ENCODE results near the gene GAGE12H. TPM values are rescaled to one million over a fixed set of nuclear protein-coding genes. Genes with fewer than 3 reads are reported as not detected.
"Not testable (repeated sequence)": the region's sequence is repeated elsewhere in the genome, so short reads cannot be mapped to it uniquely, and the experiment has no call there.

Gene GAGE12H, protein sequence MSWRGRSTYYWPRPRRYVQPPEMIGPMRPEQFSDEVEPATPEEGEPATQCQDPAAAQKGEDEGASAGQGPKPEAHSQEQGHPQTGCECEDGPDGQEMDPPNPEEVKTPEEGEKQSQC
- not detected for total RNA-seq
- long read RNA-seq, donor 1: 0 reads
- long read RNA-seq, donor 2: 0 reads

DNA sequence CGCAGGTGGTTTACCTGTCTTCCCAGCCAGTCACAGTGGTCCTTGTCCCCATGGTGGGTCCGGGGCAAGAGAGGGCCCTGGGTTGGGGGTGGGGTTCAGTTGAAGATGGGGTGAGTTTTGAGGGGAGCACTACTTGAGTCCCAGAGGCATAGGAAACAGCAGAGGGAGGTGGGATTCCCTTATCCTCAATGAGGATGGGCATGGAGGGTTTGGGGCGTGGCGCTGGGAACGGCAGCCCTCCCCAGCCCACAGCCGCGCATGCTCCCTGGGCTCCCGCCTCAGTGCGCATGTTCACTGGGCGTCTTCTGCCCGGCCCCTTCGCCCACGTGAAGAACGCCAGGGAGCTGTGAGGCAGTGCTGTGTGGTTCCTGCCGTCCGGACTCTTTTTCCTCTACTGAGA, at the start of gene GAGE12H:
Gene GAGE12H (plus strand): TSS at position 301 of the 400 bp plus-strand sequence. CDS start 1,155 bp downstream, outside the sequence.
- H3K4me1 ChIP-seq (ENCODE audit: low read depth); DNase-seq; ATAC-seq; H3K4me3 ChIP-seq; H3K36me3 ChIP-seq (ENCODE audit: low read depth); intact Hi-C loops (cut with DNase I, micrococcal nuclease); H3K9me3 ChIP-seq: not testable (repeated sequence)

DNA sequence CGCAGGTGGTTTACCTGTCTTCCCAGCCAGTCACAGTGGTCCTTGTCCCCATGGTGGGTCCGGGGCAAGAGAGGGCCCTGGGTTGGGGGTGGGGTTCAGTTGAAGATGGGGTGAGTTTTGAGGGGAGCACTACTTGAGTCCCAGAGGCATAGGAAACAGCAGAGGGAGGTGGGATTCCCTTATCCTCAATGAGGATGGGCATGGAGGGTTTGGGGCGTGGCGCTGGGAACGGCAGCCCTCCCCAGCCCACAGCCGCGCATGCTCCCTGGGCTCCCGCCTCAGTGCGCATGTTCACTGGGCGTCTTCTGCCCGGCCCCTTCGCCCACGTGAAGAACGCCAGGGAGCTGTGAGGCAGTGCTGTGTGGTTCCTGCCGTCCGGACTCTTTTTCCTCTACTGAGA, 47.9 kb upstream of the GAGE12H start, which contains the start of gene GAGE12C:
Gene GAGE12C (plus strand): TSS at position 301 of the 400 bp plus-strand sequence. CDS start 1,155 bp downstream, outside the sequence.
- H3K4me1 ChIP-seq (ENCODE audit: low read depth); DNase-seq; intact Hi-C loops (cut with DNase I, micrococcal nuclease); H3K9me3 ChIP-seq; H3K36me3 ChIP-seq (ENCODE audit: low read depth); H3K4me3 ChIP-seq; ATAC-seq: not testable (repeated sequence)

DNA sequence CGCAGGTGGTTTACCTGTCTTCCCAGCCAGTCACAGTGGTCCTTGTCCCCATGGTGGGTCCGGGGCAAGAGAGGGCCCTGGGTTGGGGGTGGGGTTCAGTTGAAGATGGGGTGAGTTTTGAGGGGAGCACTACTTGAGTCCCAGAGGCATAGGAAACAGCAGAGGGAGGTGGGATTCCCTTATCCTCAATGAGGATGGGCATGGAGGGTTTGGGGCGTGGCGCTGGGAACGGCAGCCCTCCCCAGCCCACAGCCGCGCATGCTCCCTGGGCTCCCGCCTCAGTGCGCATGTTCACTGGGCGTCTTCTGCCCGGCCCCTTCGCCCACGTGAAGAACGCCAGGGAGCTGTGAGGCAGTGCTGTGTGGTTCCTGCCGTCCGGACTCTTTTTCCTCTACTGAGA, 38.3 kb upstream of the GAGE12H start, which contains the start of gene GAGE12D:
Gene GAGE12D (plus strand): TSS at position 301 of the 400 bp plus-strand sequence. CDS start 1,155 bp downstream, outside the sequence.
- not testable (repeated sequence) for ATAC-seq

DNA sequence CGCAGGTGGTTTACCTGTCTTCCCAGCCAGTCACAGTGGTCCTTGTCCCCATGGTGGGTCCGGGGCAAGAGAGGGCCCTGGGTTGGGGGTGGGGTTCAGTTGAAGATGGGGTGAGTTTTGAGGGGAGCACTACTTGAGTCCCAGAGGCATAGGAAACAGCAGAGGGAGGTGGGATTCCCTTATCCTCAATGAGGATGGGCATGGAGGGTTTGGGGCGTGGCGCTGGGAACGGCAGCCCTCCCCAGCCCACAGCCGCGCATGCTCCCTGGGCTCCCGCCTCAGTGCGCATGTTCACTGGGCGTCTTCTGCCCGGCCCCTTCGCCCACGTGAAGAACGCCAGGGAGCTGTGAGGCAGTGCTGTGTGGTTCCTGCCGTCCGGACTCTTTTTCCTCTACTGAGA, 28.8 kb upstream of the GAGE12H start, which contains the start of gene GAGE12E:
Gene GAGE12E (plus strand): TSS at position 301 of the 400 bp plus-strand sequence. CDS start 1,155 bp downstream, outside the sequence.
- not testable (repeated sequence) for DNase-seq; H3K36me3 ChIP-seq (ENCODE audit: low read depth)

More for the DNA sequence above, 38.3 kb upstream of the GAGE12H start, which contains the start of gene GAGE12D:
- DNase-seq; H3K36me3 ChIP-seq (ENCODE audit: low read depth); H3K4me3 ChIP-seq; H3K4me1 ChIP-seq (ENCODE audit: low read depth); H3K9me3 ChIP-seq; intact Hi-C loops (cut with DNase I, micrococcal nuclease): not testable (repeated sequence)

DNA sequence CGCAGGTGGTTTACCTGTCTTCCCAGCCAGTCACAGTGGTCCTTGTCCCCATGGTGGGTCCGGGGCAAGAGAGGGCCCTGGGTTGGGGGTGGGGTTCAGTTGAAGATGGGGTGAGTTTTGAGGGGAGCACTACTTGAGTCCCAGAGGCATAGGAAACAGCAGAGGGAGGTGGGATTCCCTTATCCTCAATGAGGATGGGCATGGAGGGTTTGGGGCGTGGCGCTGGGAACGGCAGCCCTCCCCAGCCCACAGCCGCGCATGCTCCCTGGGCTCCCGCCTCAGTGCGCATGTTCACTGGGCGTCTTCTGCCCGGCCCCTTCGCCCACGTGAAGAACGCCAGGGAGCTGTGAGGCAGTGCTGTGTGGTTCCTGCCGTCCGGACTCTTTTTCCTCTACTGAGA, 19.2 kb upstream of the GAGE12H start, which contains the start of gene GAGE12F:
Gene GAGE12F (plus strand): TSS at position 301 of the 400 bp plus-strand sequence. CDS start 1,155 bp downstream, outside the sequence.
- intact Hi-C loops (cut with DNase I, micrococcal nuclease): not testable (repeated sequence)

More for the DNA sequence above, 28.8 kb upstream of the GAGE12H start, which contains the start of gene GAGE12E:
- H3K9me3 ChIP-seq; H3K4me3 ChIP-seq; ATAC-seq; intact Hi-C loops (cut with DNase I, micrococcal nuclease); H3K4me1 ChIP-seq (ENCODE audit: low read depth): not testable (repeated sequence)

DNA sequence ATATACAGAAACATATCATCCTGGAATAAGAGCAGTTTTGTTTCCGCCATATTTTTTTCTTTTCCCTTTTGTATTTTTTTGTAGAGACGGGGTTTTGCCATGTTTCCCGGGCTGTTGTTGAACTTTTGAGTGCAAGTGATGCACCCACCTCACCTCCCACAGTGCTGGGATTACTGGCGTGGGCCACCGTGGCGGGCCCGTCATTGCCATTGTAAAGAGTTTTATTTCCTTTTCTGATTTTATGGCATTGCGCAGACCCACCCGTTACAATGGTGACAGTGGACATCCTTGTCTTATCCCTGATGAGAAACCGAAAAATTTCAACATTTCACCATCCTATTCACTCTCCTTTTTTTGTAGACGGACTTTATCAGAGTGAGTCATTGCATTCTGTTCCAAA, 11.0 kb upstream of the GAGE12H start:
- intact Hi-C loops (cut with DNase I, micrococcal nuclease); H3K4me3 ChIP-seq; ATAC-seq; H3K4me1 ChIP-seq (ENCODE audit: low read depth); H3K36me3 ChIP-seq (ENCODE audit: low read depth); H3K9me3 ChIP-seq: not testable (repeated sequence)
- DNase-seq: peak in 1 of 3 donors; percentile 8

More for the DNA sequence above, 19.2 kb upstream of the GAGE12H start, which contains the start of gene GAGE12F:
- H3K4me3 ChIP-seq; H3K4me1 ChIP-seq (ENCODE audit: low read depth); H3K9me3 ChIP-seq; H3K36me3 ChIP-seq (ENCODE audit: low read depth); DNase-seq; ATAC-seq: not testable (repeated sequence)

DNA sequence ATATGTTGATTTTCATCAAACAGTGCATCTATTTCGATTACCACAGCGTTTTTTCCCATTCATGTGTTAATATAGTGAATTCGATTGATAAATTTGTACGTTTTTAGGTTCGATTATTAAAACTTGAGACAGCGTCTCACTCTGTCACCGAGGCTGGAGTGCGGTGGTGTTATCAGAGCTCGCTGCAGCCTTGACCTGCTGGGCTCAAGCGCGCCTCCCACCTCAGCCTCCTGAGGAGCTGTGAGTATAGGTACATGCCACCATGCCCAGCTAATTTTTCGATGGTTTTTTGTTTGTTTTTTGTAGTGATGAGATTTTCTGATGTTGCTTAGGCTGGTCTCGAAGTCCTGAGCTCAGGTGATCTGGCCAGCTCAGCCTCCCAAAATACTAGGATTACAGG, 10.6 kb upstream of the GAGE12H start:
- H3K4me3 ChIP-seq; H3K36me3 ChIP-seq (ENCODE audit: low read depth); intact Hi-C loops (cut with DNase I, micrococcal nuclease); H3K4me1 ChIP-seq (ENCODE audit: low read depth); H3K9me3 ChIP-seq; ATAC-seq: not testable (repeated sequence)
- peak in 1 of 3 donors; percentile 18 for DNase-seq

DNA sequence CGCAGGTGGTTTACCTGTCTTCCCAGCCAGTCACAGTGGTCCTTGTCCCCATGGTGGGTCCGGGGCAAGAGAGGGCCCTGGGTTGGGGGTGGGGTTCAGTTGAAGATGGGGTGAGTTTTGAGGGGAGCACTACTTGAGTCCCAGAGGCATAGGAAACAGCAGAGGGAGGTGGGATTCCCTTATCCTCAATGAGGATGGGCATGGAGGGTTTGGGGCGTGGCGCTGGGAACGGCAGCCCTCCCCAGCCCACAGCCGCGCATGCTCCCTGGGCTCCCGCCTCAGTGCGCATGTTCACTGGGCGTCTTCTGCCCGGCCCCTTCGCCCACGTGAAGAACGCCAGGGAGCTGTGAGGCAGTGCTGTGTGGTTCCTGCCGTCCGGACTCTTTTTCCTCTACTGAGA, 9.6 kb upstream of the GAGE12H start, which contains the start of gene GAGE12G:
Gene GAGE12G (plus strand): TSS at position 301 of the 400 bp plus-strand sequence. CDS start 1,155 bp downstream, outside the sequence.
- DNase-seq; H3K9me3 ChIP-seq; H3K4me3 ChIP-seq; intact Hi-C loops (cut with DNase I, micrococcal nuclease); H3K36me3 ChIP-seq (ENCODE audit: low read depth); ATAC-seq; H3K4me1 ChIP-seq (ENCODE audit: low read depth): not testable (repeated sequence)

DNA sequence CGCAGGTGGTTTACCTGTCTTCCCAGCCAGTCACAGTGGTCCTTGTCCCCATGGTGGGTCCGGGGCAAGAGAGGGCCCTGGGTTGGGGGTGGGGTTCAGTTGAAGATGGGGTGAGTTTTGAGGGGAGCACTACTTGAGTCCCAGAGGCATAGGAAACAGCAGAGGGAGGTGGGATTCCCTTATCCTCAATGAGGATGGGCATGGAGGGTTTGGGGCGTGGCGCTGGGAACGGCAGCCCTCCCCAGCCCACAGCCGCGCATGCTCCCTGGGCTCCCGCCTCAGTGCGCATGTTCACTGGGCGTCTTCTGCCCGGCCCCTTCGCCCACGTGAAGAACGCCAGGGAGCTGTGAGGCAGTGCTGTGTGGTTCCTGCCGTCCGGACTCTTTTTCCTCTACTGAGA, 9.4 kb downstream of the GAGE12H start, which contains the start of gene GAGE2A:
Gene GAGE2A (plus strand): TSS at position 301 of the 400 bp plus-strand sequence. CDS start 1,155 bp downstream, outside the sequence.
- ATAC-seq; H3K4me1 ChIP-seq (ENCODE audit: low read depth); H3K36me3 ChIP-seq (ENCODE audit: low read depth); H3K9me3 ChIP-seq; intact Hi-C loops (cut with DNase I, micrococcal nuclease); H3K4me3 ChIP-seq; DNase-seq: not testable (repeated sequence)

DNA sequence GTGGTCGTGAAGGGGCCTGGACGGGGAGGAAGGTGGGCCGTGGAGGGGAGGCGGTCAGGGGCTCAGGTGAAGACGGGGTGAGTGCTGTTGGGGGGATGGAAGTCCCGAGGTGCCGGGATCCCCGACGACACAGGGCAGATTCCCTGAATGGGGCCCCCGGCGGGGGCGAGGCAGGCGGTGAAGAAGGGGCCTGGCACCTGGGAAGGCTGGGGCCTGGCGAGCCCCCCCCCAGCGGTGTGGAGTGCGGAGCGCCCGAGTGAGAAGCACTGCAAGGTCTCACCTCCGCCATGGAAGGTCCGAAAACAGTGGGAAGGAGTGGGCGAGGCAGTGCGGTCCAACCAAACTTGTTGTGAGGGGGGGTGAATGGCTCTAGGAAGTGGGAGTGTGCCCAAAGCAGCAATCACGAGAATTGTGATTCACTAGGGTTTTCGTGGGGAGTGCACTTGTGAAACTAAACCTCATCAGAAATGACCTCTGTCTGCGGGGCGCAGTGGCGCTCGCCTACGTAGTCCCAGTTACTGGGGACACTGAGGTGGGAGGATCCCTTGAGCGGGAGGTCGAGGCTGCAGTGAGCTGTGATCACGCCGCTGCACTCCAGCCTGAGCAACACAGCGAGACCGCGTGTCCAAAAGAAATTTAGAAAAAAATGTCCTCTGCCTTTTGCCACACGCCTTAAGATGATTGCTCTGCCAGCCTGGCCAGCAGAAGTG, 10.2 kb downstream of the GAGE12H start:
- ATAC-seq; H3K9me3 ChIP-seq; H3K36me3 ChIP-seq (ENCODE audit: low read depth); intact Hi-C loops (cut with DNase I, micrococcal nuclease); H3K4me1 ChIP-seq (ENCODE audit: low read depth); H3K4me3 ChIP-seq: not testable (repeated sequence)
- DNase-seq: peak in 2 of 3 donors; percentile 10 to 61

DNA sequence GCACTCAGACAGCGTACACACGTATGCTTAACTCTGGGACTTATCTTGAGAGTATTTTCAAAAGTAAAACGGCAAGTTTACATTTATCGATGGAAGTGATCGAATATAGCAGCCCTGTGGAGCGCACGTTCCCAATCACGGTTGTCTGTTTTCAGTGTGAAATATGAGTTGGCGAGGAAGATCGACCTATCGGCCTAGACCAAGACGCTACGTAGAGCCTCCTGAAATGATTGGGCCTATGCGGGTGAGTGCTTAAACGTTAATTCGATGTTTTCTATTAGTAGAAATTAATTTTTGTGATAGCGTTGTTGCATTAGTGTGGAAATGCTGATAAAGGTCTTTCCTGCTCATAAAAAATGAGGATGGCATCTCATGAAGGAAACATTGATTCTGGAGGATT, 10.7 kb downstream of the GAGE12H start:
- H3K4me3 ChIP-seq; intact Hi-C loops (cut with DNase I, micrococcal nuclease); ATAC-seq; H3K36me3 ChIP-seq (ENCODE audit: low read depth); DNase-seq; H3K4me1 ChIP-seq (ENCODE audit: low read depth); H3K9me3 ChIP-seq: not testable (repeated sequence)

DNA sequence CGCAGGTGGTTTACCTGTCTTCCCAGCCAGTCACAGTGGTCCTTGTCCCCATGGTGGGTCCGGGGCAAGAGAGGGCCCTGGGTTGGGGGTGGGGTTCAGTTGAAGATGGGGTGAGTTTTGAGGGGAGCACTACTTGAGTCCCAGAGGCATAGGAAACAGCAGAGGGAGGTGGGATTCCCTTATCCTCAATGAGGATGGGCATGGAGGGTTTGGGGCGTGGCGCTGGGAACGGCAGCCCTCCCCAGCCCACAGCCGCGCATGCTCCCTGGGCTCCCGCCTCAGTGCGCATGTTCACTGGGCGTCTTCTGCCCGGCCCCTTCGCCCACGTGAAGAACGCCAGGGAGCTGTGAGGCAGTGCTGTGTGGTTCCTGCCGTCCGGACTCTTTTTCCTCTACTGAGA, 19.0 kb downstream of the GAGE12H start, which contains the start of gene GAGE1:
Gene GAGE1 (plus strand): TSS at position 301 of the 400 bp plus-strand sequence. CDS start 1,155 bp downstream, outside the sequence.
- H3K4me3 ChIP-seq; ATAC-seq; DNase-seq; H3K4me1 ChIP-seq (ENCODE audit: low read depth); H3K36me3 ChIP-seq (ENCODE audit: low read depth); intact Hi-C loops (cut with DNase I, micrococcal nuclease); H3K9me3 ChIP-seq: not testable (repeated sequence)
